Loucy (cell line): ENCODE data around the gene TM4SF18.

ENCODE experiments used
- H2AFZ ChIP-seq: fragments of 200-600 bp; sonication (generic); 2 replicates; pipeline ENCODE4 v1.6.0; 2016; ENCODE audit warnings: antibody characterized with exemption, mild to moderate bottlenecking, low read length, moderate library complexity
- H3F3A ChIP-seq: fragments of 200-600 bp; 2 replicates; pipeline ENCODE4 v1.6.0; 2016; ENCODE audit warnings: antibody characterized with exemption, low read depth, mild to moderate bottlenecking
- H3K27me3 ChIP-seq: fragments of 200-600 bp; sonication (generic); 2 replicates; pipeline ENCODE4 v1.6.1; 2014; ENCODE audit warnings: low read length, mild to moderate bottlenecking; ENCODE audit not compliant: insufficient read depth, poor library complexity, severe bottlenecking
- H3K36me3 ChIP-seq: fragments of 200-600 bp; sonication (generic); 2 replicates; pipeline ENCODE4 v1.6.1; 2016; ENCODE audit warnings: low read length; ENCODE audit not compliant: insufficient read depth
- H3K4me1 ChIP-seq: fragments of 200-600 bp; sonication (generic); 2 replicates; pipeline ENCODE4 v1.5.1; 2014; ENCODE audit warnings: low read length, mild to moderate bottlenecking; ENCODE audit not compliant: insufficient read depth, poor library complexity, severe bottlenecking
- H3K4me2 ChIP-seq: fragments of 200-600 bp; sonication (generic); 2 replicates; pipeline ENCODE4 v1.6.0; 2014; ENCODE audit warnings: antibody characterized with exemption, low read length, low read depth, mild to moderate bottlenecking; ENCODE audit not compliant: poor library complexity, severe bottlenecking
- H3K4me3 ChIP-seq: fragments of 200-600 bp; sonication (generic); 2 replicates; pipeline ENCODE4 v1.5.1; 2014; ENCODE audit warnings: low read length, mild to moderate bottlenecking, mixed read lengths; ENCODE audit not compliant: poor library complexity, severe bottlenecking
- H3K79me2 ChIP-seq: fragments of 200-600 bp; sonication (generic); 2 replicates; pipeline ENCODE4 v1.6.1; 2014; ENCODE audit warnings: low read length; ENCODE audit not compliant: insufficient read depth
- H3K9ac ChIP-seq: fragments of 200-600 bp; sonication (generic); 2 replicates; pipeline ENCODE4 v1.6.0; 2014; ENCODE audit warnings: mild to moderate bottlenecking, low read depth, low read length, moderate library complexity; ENCODE audit not compliant: poor library complexity, severe bottlenecking
- H3K9me2 ChIP-seq: fragments of 200-600 bp; sonication (generic); replicated peaks from 2 replicates; pipeline ENCODE4 v1.6.1; 2016; ENCODE audit warnings: low read depth, low read length, mixed read lengths
- H3K9me3 ChIP-seq: fragments of 200-600 bp; sonication (generic); 2 replicates; pipeline ENCODE4 v1.6.1; 2014; ENCODE audit warnings: mild to moderate bottlenecking, antibody characterized with exemption, low read length, low read depth; ENCODE audit not compliant: insufficient read depth
- H4K20me1 ChIP-seq: fragments of 200-600 bp; sonication (generic); 2 replicates; pipeline ENCODE4 v1.6.0; 2014; ENCODE audit warnings: antibody characterized with exemption, low read length, mild to moderate bottlenecking; ENCODE audit not compliant: insufficient read depth, poor library complexity, severe bottlenecking
- EZH2phosphoT487 ChIP-seq: fragments of 200-600 bp; IDR thresholded peaks from 2 replicates; pipeline ENCODE4 v1.6.1; 2018; ENCODE audit warnings: antibody characterized with exemption, mild to moderate bottlenecking, moderate library complexity, borderline replicate concordance
- TF ChIP-seq, protein P1 (sequence below): fragments of 200-600 bp; sonication (generic); conservative IDR thresholded peaks from 2 replicates; pipeline ENCODE4 v1.5.1; 2014; ENCODE audit warnings: mild to moderate bottlenecking, antibody characterized with exemption, low read length

Gene TM4SF18

DNA sequence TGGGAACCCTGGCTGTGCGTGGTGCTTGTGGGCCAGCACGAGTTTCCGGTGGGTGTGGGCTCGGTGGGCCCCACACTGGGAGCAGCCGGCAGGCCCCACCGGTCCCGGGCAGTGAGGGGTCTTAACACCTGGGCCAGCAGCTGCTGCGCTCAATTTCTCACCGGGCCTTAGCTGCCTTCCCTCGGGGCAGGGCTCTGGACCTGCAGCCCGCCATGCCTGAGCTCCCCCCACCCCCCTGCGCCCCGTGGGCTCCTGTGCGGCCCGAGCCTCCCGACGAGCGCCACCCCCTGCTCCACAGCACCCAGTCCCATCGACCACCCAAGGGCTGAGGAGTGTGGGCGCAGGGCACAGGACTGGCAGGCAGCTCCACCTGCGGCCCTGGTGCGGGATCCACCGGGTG is 49.4 kb downstream of the TM4SF18 start:
- Histone ChIP-seq H3K9ac (no peak overlapping the region), H3F3A (peaks cover 6% of the 10 kb centered on the region; the same call in 1 of the 2 replicates), H3K4me3 (no peak overlapping the region), H3K4me2 (no peak overlapping the region), H3K36me3 (no peaks in the 10 kb centered on the region), H3K79me2 (no peaks in the 10 kb centered on the region), H2AFZ (no peak overlapping the region), H3K9me2 (no peaks in the 10 kb centered on the region), H4K20me1 (no peaks in the 10 kb centered on the region), H3K27me3 (no peaks in the 10 kb centered on the region), H3K4me1 (peaks cover 33% of the 10 kb centered on the region), H3K9me3 (no peaks in the 10 kb centered on the region)
- TF ChIP-seq EZH2phosphoT487, result no peak
- TF ChIP-seq, protein P1, sequence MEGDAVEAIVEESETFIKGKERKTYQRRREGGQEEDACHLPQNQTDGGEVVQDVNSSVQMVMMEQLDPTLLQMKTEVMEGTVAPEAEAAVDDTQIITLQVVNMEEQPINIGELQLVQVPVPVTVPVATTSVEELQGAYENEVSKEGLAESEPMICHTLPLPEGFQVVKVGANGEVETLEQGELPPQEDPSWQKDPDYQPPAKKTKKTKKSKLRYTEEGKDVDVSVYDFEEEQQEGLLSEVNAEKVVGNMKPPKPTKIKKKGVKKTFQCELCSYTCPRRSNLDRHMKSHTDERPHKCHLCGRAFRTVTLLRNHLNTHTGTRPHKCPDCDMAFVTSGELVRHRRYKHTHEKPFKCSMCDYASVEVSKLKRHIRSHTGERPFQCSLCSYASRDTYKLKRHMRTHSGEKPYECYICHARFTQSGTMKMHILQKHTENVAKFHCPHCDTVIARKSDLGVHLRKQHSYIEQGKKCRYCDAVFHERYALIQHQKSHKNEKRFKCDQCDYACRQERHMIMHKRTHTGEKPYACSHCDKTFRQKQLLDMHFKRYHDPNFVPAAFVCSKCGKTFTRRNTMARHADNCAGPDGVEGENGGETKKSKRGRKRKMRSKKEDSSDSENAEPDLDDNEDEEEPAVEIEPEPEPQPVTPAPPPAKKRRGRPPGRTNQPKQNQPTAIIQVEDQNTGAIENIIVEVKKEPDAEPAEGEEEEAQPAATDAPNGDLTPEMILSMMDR, result no peak

DNA sequence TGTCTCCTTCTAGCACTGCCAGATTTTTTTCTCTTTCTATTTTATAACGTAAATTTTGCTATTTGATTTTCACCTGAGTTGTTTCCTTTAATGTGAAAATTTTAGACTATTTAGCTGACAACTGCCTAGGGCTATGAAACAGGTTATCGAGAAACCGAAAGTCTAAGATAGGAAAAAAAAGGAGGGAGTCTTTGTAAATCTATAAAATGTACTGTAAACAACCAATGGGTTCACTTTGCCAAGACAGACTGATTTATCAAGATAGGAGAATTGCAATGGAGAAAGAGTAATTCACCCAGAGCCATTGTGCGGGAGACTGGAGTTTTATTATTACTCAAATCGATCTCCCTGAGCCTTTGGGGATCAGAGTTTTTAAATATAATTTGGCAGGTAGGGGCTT is 50.0 kb downstream of the TM4SF18 start:
- no peaks in the 10 kb centered on the region for H3K27me3 ChIP-seq
- H3K9me3 ChIP-seq, result no peaks in the 10 kb centered on the region
- no peak overlapping the region for H3K9ac ChIP-seq
- TF ChIP-seq EZH2phosphoT487, result no peak
- TF ChIP-seq, protein P1, result no peak
- peaks cover 33% of the 10 kb centered on the region for H3K4me1 ChIP-seq
- no peaks in the 10 kb centered on the region for H3K79me2 ChIP-seq
- no peak overlapping the region for H3K4me3 ChIP-seq
- no peaks in the 10 kb centered on the region for H3K36me3 ChIP-seq
- H3F3A ChIP-seq, result peaks cover 6% of the 10 kb centered on the region; the same call in 1 of the 2 replicates
- H3K4me2 ChIP-seq, result no peak overlapping the region
- H4K20me1 ChIP-seq, result no peaks in the 10 kb centered on the region
- no peaks in the 10 kb centered on the region for H3K9me2 ChIP-seq
- H2AFZ ChIP-seq, result no peak overlapping the region

DNA sequence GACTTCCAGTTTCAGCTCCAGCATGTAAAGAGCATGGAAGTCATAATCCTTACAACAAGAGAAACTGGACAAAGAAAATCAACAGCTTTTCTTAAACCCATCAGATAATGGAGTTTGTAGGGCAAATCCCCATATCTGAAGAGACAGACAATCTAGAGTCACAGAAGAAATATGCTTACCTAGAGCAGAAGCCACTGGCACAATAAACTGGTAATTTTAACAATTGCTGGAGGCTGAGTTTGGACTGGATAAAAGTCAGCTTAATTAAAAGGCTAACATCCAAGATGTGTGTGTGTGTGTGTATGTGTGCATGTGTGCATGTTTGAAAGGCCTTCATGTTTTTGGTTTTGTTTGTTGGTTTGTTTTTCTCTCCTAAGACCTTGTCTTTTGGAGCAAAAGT is 50.6 kb downstream of the TM4SF18 start:
- no peaks in the 10 kb centered on the region for H3K9me2 ChIP-seq
- peak overlapping the region; percentile 34 for H3K4me2 ChIP-seq
- no peak overlapping the region for H3K4me3 ChIP-seq
- H3F3A ChIP-seq, result peaks cover 6% of the 10 kb centered on the region; the same call in 1 of the 2 replicates
- H3K36me3 ChIP-seq, result no peaks in the 10 kb centered on the region
- no peaks in the 10 kb centered on the region for H3K9me3 ChIP-seq
- no peak for TF ChIP-seq EZH2phosphoT487
- TF ChIP-seq, protein P1, result no peak
- no peaks in the 10 kb centered on the region for H4K20me1 ChIP-seq
- peaks cover 38% of the 10 kb centered on the region for H3K4me1 ChIP-seq
- H3K27me3 ChIP-seq, result no peaks in the 10 kb centered on the region
- peak overlapping the region; percentile 54; the same call in 1 of the 2 replicates for H2AFZ ChIP-seq
- no peaks in the 10 kb centered on the region for H3K79me2 ChIP-seq
- H3K9ac ChIP-seq, result no peak overlapping the region
